SK-N-DZ (cell line): ENCODE data around the gene STIL. TPM values are rescaled to one million over a fixed set of nuclear protein-coding genes. Genes with fewer than 3 reads are reported as not detected.
"Not testable (repeated sequence)": the region's sequence is repeated elsewhere in the genome, so short reads cannot be mapped to it uniquely, and the experiment has no call there.

ENCODE experiments used
- DNase-seq: peaks from one replicate; pipeline ENCODE4 v3.0.0-alpha.2; 2015; ENCODE audit warnings: low spot score
- polyA plus RNA-seq, 2 experiments: library from polyadenylated mRNA; depleted of rRNA; stranded (reverse); fragments of >200 nt; gene quantifications; 2 replicates each; pipeline ENCODE4 v1.2.3, GENCODE V29; 2014

Gene STIL
- polyA plus RNA-seq (2014; cell fraction: cytosol; rRNA removed), result 14.0 and 17.2 TPM in 2 replicates
- 11.7 and 16.6 TPM in 2 replicates for polyA plus RNA-seq (2014; cell fraction: nucleus; rRNA removed)

DNA sequence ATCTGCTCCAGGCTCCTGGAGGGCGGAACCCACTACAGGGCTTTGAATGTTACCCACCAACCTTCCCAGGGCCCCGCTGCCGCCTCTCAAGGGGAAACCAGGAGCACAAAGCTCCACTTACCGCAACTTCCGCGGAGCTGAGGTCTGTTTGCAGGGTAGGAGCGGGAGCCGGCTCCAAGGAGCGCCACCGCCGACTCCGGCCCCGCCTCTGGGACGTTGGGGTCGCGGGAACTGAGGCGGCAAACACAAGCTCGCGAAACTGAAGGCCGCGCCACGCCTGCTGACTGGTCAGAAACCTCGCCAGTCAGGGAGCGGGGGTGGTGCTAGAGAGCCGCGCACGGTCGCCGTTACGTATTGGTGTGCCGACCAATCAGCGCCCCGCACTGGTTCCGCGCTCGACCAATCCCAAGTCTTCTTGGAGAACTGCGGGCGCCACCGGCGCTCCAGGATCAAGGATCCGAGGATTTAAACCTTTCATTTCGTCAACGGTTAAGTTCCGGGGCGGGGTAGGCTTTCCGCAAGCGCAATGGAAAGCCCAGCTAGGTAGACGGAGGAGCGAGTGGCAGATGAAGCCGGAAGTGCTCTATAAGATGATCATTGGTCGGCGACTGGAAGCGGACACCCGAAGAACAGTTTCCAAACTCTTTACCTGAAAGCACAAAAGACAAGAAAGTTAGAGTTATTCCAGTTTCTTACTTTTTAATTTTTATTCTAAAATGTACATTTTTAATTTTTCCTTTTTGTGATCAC lies at the start of gene STIL:
STIL (minus strand) TSS at position 233 of the 750 bp plus-strand sequence. CDS start 3,828 bp downstream, outside the sequence.
- DNase-seq, result peak; percentile 99

DNA sequence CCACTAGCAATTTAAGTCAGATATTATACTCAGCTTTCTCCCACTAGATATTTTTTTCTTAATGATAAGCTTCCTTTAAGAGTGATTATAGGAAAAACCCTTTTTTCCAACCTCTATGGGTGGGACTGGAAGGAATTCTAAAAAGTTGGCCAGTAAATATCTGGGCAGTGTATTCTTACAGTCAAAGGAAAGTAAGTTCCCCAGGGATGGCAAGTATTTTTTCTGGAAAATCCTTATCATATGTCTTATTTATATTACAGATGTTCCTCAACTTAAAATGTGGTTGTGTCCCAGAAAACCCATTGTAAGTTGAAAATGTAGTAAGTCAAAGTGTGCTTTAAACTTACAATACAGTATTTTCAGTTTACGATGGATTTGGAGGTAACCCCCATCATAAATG lies 48.9 kb upstream of the STIL start:
- no peak for DNase-seq

DNA sequence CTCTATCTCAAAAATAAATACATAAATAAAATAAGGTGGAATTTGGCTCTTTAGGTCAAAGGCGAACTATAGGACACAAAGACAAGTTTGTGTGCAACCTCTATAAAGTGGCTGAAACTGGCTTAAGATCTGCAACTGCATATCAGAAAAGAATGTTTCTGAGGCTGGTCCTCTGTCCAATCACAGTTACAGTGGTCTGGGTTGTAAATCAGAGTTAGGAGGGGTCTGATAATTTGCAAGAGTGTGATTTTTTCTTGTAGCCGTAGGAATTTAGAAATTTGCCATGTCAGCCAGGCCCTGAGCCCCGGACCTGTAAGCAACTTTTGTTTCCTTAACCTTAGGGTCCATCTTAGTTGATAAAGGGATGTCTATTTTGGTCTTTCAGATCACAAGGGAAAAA lies 47.4 kb upstream of the STIL start:
- no peak for DNase-seq

DNA sequence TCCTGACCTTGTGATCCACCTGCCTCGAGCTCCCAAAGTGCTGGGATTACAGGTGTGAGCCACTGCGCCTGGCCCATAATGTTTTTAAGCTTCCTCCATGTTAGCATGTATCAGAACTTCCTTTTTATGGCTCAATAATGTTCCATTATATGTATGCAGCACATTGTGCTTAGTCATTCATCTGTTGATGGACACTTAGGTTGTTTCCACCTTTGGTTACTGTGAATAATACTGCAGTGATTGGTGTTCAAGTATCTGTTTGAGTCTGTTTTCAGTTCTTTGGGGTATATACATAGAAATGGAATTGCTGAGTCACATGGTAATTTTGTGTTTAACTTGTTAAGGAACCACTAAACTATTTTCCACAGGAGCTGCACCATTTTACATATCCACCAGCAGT lies 37.4 kb upstream of the STIL start:
- DNase-seq, result no peak

DNA sequence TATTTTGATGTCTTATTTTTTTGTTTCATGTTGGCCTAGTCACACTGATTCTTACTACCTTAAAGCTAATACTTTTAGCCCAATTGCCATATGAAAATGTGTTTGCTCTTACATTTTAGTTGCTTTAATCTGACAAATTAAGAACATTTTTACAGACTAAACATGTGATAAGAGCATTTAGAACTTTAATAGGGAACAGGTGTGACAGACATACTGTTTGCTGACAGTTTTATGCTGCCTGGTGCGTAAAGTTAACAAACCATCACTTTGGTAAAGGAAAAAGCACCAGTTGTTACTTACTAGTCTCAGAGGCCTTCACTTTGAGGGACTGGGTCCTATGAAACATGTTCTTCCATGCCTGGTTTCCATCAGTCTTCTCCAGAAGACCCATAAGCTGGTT lies 34.3 kb upstream of the STIL start:
- no peak for DNase-seq

DNA sequence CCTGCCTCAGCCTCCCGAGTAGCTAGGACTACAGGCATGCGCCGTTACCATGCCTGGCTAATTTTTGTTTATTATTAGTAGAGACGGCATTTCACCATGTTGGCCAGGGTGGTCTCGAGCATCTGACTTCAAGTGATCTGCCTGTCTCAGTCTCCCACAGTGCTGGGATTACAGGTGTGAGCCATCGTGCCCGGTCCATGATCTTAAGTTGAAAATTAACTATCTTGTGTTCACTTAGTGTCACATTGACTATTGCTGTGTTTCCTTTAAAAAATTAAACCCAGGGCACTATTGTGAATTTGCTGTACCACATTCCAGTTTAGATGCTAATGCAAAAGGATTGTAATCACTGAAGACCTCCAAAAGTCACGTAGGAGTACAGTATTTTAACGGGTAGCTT lies 33.8 kb upstream of the STIL start:
- no peak for DNase-seq

DNA sequence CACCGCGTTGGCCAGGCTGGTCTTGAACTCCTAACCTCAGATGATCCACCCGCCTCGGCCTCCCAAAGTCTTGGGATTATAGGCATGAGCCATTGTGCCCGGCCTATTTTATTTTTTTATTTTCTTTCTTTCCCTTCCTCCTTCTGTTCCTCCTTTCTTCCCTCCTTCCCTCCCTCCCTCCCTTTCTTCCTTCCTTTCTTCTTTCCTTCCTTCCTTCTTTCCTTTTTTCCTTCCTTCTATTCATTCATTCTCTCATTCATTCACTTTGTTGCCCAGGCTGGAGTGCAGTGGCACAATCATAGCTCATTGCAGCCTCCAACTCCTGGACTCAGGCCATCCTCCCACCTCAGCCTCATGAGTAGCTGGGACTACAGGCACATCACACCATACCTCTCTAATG lies 33.0 kb upstream of the STIL start:
- not testable (repeated sequence) for DNase-seq

DNA sequence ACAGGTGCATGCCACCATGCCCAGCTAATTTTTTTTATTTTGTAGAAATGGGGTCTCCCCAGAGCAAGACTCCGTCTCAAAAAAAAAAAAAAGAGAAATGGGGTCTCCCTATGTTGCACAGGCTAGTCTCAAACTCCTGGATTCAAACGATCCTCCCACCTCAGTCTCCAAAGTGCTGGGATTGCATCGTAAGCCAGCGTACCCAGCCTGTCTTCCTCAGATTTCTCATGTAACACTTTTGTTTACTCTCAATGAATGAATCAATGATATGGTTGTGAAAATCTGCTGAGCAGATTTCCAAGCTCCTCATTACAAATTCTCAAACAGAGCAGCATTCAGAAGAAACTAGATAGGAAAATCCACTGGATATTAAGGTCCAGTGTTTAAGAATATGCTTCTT lies 26.3 kb upstream of the STIL start:
- no peak for DNase-seq

DNA sequence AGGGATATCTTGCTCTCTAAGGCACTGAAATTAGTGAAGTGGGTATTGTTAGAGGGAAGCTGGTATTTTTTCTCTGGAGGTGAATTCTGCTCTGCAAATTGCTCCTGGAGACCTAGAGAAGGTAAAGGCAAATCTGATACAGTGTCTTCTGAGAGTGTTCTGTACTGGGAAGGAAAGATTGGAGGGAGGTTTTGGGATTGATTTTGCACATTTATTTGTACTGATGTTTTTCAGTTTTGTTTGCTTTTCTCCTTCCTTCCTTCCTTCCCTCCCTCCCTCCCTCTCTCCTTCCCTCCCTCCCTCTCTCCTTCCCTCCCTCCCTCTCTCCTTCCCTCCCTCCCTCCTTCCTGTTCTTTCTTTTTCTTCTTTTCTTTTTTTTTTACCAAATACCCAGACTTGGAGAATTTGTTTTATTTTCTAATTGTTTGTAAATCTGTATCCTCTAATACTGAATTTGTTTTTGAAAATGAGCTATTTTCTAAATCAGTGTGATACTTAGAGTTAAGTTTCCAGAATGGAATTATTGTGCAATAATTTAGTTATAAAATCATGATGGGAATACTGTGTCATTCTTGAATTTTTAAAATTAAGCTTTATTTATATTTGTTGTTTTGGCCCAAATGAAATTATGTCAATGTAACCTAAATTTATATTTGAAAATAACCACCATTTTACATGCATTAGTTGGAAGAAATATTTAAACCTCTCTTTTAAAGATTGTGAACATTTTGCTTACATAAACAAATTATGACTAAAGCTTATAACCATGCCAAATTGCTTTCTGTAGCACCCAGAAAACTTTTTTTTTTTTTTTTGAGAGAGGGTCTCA lies 24.5 kb upstream of the STIL start:
- no peak for DNase-seq

DNA sequence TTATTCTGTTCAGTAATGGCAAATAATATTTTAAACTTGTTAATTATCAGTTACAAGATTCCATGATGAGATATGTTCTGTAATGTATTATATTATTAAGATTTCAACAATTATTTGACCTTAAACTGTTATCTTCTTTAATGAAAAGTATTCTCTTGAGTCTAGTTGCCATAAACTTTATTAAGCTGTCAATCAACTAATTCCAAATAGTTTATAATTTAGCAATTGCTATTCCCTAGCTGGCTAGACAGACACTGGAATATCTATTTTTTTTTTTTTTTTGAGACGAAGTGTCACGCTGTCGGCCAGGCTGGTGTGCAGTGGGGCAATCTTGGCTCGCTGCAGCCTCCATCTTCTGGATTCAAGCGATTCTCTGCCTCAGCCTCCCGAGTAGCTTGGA lies 23.4 kb upstream of the STIL start:
- DNase-seq, result no peak

DNA sequence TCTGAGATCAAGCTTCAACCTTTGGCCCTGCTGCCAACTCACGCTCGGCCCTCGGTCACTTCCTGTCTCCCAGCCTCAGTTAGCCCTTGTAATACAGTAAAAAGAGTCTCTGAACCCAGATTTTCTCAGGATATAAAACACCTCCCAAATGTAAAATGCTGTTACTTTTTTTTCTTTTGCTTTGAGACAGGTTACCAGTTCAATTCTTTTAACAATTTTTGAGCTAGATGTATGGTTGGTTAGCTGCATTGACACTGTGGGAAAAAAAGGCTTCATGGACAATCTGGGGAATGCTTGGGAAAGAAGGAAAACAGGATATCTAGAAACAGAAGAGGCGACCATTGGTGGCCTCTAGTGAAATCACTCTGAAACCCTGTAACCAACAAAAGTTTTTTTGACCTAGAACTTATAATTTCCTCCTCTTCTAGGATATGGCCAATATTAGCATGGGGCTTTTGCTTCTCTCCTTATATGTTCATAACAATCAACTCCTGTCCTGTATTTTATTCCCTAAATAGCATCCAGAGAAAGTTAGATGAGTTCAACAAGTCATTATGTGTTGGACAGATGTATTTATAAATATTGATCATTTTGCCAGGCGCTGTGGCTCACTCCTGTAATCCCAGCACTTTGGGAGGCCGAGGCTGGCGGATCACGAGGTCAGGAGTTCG lies 21.0 kb upstream of the STIL start:
- DNase-seq, result no peak

DNA sequence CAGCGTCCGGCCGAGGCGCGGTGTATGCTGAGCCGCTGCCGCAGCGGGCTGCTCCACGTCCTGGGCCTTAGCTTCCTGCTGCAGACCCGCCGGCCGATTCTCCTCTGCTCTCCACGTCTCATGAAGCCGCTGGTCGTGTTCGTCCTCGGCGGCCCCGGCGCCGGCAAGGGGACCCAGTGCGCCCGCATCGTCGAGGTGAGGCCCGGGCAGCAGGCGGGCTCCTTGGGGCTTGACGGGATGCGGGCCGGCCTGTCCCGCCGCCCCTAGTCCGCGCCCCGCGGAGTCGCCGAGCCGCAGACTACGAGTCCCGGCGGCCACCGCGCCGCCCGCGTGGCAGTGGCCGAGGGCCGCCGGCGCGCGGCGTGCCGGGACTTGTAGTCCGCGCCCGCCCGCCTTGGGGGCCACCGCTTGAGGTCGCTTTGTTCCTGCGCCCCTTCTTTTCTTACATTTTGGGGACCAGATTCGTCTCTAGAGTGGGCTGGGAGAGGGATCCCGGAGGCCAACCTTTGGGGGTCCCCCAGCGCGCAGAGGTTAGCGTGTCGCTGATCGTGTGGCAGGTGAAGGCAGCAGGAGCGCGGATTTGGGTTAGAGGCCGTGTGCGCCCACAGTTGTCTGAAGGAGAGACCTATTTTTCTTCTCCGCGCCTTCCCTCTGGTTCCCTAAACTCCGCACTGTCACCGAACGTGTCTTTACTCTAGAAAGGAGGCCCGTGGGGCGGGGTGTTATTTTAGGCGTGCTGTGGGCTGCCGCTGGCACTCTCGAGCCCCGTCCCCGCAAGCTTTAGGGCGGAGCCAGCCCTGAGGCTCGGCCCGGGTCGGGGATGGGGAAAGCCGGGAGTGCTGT lies 20.2 kb upstream of the STIL start:
- peak; percentile 74 for DNase-seq

DNA sequence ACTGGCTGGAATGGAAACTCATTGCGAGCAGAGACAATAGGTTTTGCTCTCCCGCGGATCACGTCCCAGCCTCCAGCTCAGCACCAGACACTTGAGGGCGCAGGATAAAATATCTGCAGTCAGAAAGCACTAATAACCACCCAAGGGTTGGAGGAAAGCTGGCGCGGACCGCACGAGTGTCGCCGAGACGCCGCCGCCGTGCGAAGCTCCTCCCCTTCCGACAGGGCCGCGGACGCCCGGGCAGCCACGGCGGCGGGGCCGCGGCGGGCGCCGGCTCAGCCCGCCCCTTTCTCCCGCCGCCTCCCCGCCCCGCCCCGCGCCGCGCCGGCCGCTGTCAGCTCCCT lies 19.6 kb upstream of the STIL start, which contains the start of gene CMPK1:
CMPK1 (plus strand) TSS at position 213 of the 344 bp plus-strand sequence. CDS start 156 bp downstream, outside the sequence.
- peak; percentile 81 for DNase-seq

DNA sequence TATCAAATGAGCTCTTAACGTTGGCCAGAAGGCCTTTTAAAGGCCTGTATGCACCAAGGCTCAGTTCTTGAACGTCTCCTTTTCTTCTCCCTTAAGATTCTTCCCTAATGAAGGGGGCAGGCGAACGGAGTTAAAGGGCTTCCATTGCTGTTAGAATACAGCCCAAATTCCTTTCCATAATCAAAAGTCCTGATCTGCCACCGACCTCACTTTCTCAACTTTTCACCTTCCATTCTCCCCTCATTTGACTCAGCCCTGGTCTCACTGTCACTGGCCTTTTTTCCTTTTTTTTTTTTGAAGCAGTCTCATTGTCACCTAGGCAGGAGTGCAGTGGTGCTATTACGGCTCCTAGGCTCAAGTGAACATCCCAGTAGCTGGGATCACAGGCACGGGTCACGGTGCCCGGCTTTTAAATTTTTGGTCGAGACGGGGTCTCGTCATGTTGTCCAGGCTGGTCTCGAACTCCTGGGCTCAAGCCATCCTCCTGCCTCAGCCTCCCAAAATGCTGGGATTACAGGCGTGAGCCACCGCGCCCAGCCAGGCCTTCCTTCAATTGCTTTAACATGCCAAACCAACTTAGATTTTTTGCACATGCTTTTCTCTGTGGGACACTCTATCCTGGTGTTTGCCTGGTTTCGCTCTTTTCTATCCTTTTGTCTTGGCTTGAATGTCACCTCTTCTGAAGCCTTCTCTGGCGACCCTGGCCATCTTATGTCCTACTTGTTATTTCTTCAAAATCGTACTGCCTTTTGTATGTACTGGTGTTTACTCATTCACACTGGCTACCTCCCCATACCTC lies 19.0 kb upstream of the STIL start:
- no peak for DNase-seq

DNA sequence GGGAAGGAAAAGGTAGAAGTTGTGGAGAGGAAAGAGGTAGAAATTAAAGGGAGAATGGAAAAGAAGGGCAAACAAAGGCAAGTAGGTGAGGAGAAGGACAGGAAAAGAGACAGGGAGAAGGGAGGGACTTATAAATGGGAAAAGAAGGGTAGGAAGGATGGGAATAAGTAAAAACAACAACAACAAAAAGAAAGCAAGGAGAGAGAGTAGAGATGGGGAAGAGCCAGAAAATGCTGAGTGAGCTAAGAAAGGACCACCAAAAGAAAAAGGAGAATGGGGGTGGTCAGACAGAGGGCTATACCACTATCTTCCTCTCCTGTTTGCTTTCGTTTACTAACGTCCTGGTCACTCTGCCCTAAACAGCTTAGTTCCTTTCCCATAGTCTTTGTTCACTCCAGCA lies 17.9 kb upstream of the STIL start:
- no peak for DNase-seq

DNA sequence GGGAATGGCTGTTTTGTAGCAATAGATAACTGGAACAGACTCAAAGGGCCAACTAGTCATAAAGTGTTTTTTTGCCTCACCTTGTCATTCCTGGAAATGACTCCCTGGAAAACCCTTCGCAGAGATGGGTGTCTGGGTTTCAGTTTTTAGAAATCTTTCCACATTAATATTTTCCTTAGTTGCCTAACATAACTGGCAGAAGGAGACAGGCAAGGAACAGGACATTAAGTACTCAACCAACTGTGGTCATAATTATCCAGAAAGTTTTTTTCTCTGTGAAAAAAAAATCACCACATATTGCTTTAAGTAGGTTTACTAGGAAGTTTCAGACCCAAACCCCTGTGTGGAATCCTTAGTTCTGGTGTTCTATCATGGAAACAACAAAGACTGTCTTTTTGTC lies 16.3 kb upstream of the STIL start:
- no peak for DNase-seq

DNA sequence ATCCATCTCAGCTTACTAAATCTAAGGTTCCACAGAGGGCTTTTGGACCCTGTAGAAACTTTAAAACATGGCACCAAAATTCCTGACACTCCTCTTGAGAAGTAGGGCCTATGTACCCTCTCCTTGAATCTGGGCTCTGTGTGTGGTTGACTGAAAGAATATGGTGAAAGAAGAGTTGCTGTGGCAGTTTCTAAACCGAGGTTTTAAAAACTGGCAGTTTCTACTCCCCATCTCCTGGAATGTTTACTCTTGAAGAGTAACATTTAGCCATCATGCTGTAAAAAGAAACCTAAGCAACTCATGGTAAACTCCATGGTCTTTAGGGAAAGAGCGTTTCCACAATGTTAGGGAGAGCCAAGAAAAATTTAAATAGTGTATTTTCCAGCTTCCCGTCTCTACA lies 15.0 kb upstream of the STIL start:
- DNase-seq, result no peak

DNA sequence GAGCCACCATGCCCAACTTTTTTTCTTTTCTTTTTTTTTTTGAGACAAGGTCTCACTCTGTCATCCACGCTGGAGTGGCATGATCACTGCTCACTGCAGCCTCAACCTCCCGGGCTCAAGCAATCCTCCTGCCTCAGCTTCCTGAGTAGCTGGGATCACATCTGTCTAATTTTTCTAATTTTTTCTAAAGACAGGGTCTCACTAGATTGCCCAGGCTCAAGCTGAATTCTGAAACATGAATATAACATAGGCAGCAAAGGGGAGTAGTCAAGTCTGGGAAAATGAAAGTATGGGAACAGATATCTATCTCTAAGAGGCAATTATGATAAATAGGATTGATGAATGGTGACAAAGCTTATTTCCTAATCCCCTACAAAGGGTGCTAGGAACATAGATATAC lies 12.3 kb upstream of the STIL start:
- no peak for DNase-seq

DNA sequence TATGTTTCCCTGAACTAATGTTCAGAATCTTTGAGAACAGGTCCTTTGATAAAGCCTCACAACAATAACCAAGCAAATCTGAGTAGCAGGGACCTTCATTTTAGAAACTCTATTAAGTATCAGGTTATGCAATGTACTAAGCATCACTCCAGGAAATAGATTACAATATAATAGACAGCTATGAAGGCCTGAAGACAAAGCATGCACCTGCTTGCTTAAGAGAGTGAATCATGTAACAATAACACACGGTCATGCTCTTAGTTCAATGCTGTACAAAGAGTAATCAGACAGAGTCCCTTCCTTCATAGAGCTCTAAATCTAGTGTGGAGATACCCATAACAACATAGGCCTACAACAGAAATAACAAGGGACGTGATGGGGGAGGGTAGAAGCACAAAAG lies 11.6 kb upstream of the STIL start:
- DNase-seq, result no peak

DNA sequence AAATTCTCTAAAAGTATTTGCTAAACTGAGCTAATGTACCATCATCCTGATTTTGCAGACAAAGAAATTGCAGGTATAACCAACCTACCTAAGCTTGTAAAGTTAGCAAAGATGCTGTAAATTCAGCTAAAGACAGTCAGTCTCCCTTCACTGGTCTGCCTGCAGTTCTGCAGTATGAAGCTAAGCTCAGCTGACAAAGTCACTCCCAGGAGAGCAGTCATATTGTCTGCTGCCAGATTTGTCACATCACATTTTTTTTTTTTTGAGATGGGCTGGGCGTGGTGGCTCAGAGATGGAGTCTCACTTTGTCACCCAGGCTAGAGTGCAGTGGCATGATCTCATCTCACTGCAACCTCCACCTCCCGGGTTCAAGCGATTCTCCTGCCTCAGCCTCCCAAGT lies 10.7 kb upstream of the STIL start:
- no peak for DNase-seq
